Breast epithelium (tissue), 3 donors: ENCODE results near the gene BIN1.

ENCODE experiments used
- CTCF ChIP-seq, 3 donors: fragments of 450-650 bp; IDR thresholded peaks; one replicate each; pipeline ENCODE4 v1.5.1; 2016 to 2017; ENCODE audit warnings: antibody characterized with exemption in 3 of 3, mild to moderate bottlenecking in 3 of 3, moderate library complexity in 3 of 3
- POLR2A ChIP-seq: fragments of 450-650 bp; IDR thresholded peaks from one replicate; pipeline ENCODE4 v1.6.1; 2016; ENCODE audit warnings: antibody characterized with exemption, mild to moderate bottlenecking, moderate library complexity

DNA sequence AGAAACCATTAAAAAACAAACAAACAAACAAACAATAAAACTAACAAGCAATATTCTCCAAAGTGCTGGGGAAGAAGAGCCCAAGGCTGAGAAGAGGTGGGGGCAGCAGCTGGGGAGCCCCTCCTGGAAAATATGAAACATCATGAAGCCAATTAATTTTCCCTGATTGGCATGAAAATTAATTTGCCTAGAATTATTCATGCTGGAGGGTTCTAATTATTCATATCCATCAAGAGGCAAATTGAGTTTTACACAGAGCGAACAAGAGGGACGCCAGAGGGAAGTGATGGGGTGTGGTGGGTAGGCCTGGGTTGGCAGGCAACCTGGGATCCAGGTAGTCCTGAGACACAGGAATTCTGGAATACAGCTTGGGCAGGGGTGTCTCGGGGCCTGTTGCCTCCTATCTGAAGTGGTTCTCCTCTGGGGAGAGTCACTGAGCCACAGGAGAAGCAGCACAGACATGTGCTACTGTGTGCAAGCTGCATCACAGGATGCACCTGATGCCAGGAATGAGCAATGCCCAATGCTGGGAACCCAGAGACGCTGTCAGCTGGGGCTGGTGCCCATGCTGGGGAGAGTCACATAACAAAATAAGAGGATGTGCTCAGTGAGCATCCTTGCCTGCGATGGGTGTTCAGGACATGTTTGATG lies 107.7 kb downstream of the BIN1 start:
- TF ChIP-seq CTCF (IDR thresholded peaks at IDR 0.05) (no peak), POLR2A (no peak)
